NT2/D1 (cell line): ENCODE results near the gene MFSD2B.

Experiments
- DNase-seq: peaks from one replicate; pipeline ENCODE4 v3.0.0-alpha.2; 2011; ENCODE audit warnings: low read depth, low spot score
- H3K27me3 ChIP-seq: 2 replicates; pipeline ENCODE4 v1.6.0; 2011; ENCODE audit warnings: mild to moderate bottlenecking; ENCODE audit not compliant: insufficient read length, insufficient read depth
- H3K36me3 ChIP-seq: 2 replicates; pipeline ENCODE4 v1.6.1; 2011; ENCODE audit warnings: mild to moderate bottlenecking, low read length, mixed read lengths; ENCODE audit not compliant: insufficient read depth, insufficient read length
- H3K4me1 ChIP-seq: 2 replicates; pipeline ENCODE4 v1.5.1; 2011; ENCODE audit not compliant: insufficient read depth, insufficient read length
- H3K4me3 ChIP-seq: 2 replicates; pipeline ENCODE4 v1.5.1; 2011; ENCODE audit warnings: low read depth; ENCODE audit not compliant: insufficient read length
- H3K9ac ChIP-seq: 2 replicates; pipeline ENCODE4 v1.6.0; 2011; ENCODE audit warnings: low read depth; ENCODE audit not compliant: insufficient read length
- H3K9me3 ChIP-seq: 2 replicates; pipeline ENCODE4 v1.5.1; 2011; ENCODE audit warnings: mild to moderate bottlenecking, low read length; ENCODE audit not compliant: insufficient read depth
- SUZ12 ChIP-seq: IDR thresholded peaks from 2 replicates; pipeline ENCODE4 v1.6.1; 2011; ENCODE audit not compliant: insufficient read length, insufficient read depth; ENCODE audit errors: extremely low read depth
- YY1 ChIP-seq: IDR thresholded peaks from 2 replicates; pipeline ENCODE4 v1.6.1; 2011; ENCODE audit not compliant: insufficient read length, insufficient read depth
- ZNF274 ChIP-seq: IDR thresholded peaks from 2 replicates; pipeline ENCODE4 v1.6.1; 2011; ENCODE audit warnings: mild to moderate bottlenecking, low read depth, low read length

The MFSD2B gene

GRCh38 chr2:24047703-24048033 is 37.8 kb downstream of the MFSD2B start:
- peak overlapping the region; percentile 8 for H3K4me3 ChIP-seq
- peaks cover 2% of the 10 kb centered on the region for H3K4me1 ChIP-seq
- H3K9ac ChIP-seq, result peak overlapping the region; percentile 61
- no peak for DNase-seq
- no peaks in the 10 kb centered on the region for H3K36me3 ChIP-seq
- no peaks in the 10 kb centered on the region for H3K9me3 ChIP-seq
- TF ChIP-seq ZNF274, result no peak
- H3K27me3 ChIP-seq, result peaks cover 11% of the 10 kb centered on the region

GRCh38 chr2:24048769-24049484 is 39.0 kb downstream of the MFSD2B start:
- Histone ChIP-seq H3K27me3 (peaks cover 11% of the 10 kb centered on the region), H3K9ac (peak overlapping the region; percentile 44), H3K36me3 (no peaks in the 10 kb centered on the region), H3K4me1 (peaks cover 2% of the 10 kb centered on the region), H3K4me3 (peak overlapping the region; percentile 3), H3K9me3 (no peaks in the 10 kb centered on the region)
- TF ChIP-seq YY1 (no peak), SUZ12 (no peak), ZNF274 (no peak)
- DNase-seq, result no peak

GRCh38 chr2:24049485-24050021 is 39.7 kb downstream of the MFSD2B start, which contains the start of gene FKBP1B:
FKBP1B (plus strand) TSS chr2:24049741; CDS start chr2:24049850, 109 bp downstream.
- Histone ChIP-seq H3K4me3 (peak within 1 kb of the TSS; percentile 67), H3K9me3 (no peaks in the 10 kb centered on the region), H3K27me3 (peaks cover 11% of the 10 kb centered on the region), H3K36me3 (peaks cover 4% of the 10 kb centered on the region), H3K9ac (peak within 1 kb of the TSS; percentile 82), H3K4me1 (peaks cover 2% of the 10 kb centered on the region)
- no peak for DNase-seq
- TF ChIP-seq ZNF274 (no peak), SUZ12 (no peak), YY1 (no peak)

- peaks cover 7% of the 10 kb centered on the region for H3K36me3 ChIP-seq
- DNase-seq, result no peak
- peak overlapping the region; percentile 82 for H3K9ac ChIP-seq
- no peak for TF ChIP-seq YY1
- no peak for TF ChIP-seq ZNF274
- no peak for TF ChIP-seq SUZ12
- peaks cover 2% of the 10 kb centered on the region for H3K4me1 ChIP-seq
- peak overlapping the region; percentile 67 for H3K4me3 ChIP-seq
- peaks cover 11% of the 10 kb centered on the region for H3K27me3 ChIP-seq
- no peaks in the 10 kb centered on the region for H3K9me3 ChIP-seq
Observed at GRCh38 chr2:24050041-24050979, 40.4 kb downstream of the MFSD2B start.

- H3K4me3 ChIP-seq, result no peak overlapping the region
- DNase-seq, result no peak
- H3K4me1 ChIP-seq, result no peaks in the 10 kb centered on the region
- H3K9me3 ChIP-seq, result no peaks in the 10 kb centered on the region
- H3K36me3 ChIP-seq, result peaks cover 7% of the 10 kb centered on the region
- TF ChIP-seq SUZ12, result no peak
- no peak for TF ChIP-seq ZNF274
- TF ChIP-seq YY1, result no peak
- H3K27me3 ChIP-seq, result peaks cover 11% of the 10 kb centered on the region
- no peak overlapping the region for H3K9ac ChIP-seq
Observed at GRCh38 chr2:24051833-24052232, 41.9 kb downstream of the MFSD2B start.

GRCh38 chr2:24052951-24053350 is 43.1 kb downstream of the MFSD2B start:
- no peaks in the 10 kb centered on the region for H3K9me3 ChIP-seq
- TF ChIP-seq ZNF274, result no peak
- no peak for TF ChIP-seq SUZ12
- TF ChIP-seq YY1, result no peak
- no peaks in the 10 kb centered on the region for H3K4me1 ChIP-seq
- no peak overlapping the region for H3K4me3 ChIP-seq
- no peak overlapping the region for H3K9ac ChIP-seq
- peaks cover 11% of the 10 kb centered on the region for H3K27me3 ChIP-seq
- no peak for DNase-seq
- H3K36me3 ChIP-seq, result peaks cover 7% of the 10 kb centered on the region

GRCh38 chr2:24054366-24055010 is 44.6 kb downstream of the MFSD2B start:
- no peak overlapping the region for H3K9ac ChIP-seq
- peaks cover 11% of the 10 kb centered on the region for H3K27me3 ChIP-seq
- no peak overlapping the region for H3K4me3 ChIP-seq
- H3K9me3 ChIP-seq, result no peaks in the 10 kb centered on the region
- H3K36me3 ChIP-seq, result peaks cover 7% of the 10 kb centered on the region
- no peak for TF ChIP-seq YY1
- no peak for TF ChIP-seq ZNF274
- no peak for TF ChIP-seq SUZ12
- H3K4me1 ChIP-seq, result no peaks in the 10 kb centered on the region
- DNase-seq, result no peak
